H7 (cell line): ENCODE results near the gene FAM227B. TPM values are rescaled to one million over a fixed set of nuclear protein-coding genes. Genes with fewer than 3 reads are reported as not detected.
"Not testable (repeated sequence)": the region's sequence is repeated elsewhere in the genome, so short reads cannot be mapped to it uniquely, and the experiment has no call there.

Experiments
- DNase-seq: peaks from one replicate; pipeline ENCODE4 v3.0.0; 2012
- H3K27me3 ChIP-seq: 2 replicates; pipeline ENCODE4 v1.6.0; 2011; ENCODE audit warnings: mild to moderate bottlenecking, low read length; ENCODE audit not compliant: control insufficient read depth, insufficient read depth
- H3K36me3 ChIP-seq: replicated peaks from 2 replicates; pipeline ENCODE4 v1.5.1; 2011; ENCODE audit warnings: low read length; ENCODE audit not compliant: control insufficient read depth, insufficient read depth
- H3K4me3 ChIP-seq: 2 replicates; pipeline ENCODE4 v1.5.1; 2011; ENCODE audit warnings: low read depth, mild to moderate bottlenecking, control low read depth, low read length, moderate library complexity; ENCODE audit not compliant: insufficient read depth
- total RNA-seq: library from RNA; depleted of rRNA; stranded (reverse); fragments of >200 nt; shearing (Covaris generic); gene quantifications from 2 replicates; pipeline ENCODE4 v1.2.3, GENCODE V29; 2014

Gene FAM227B
- total RNA-seq, 1 experiment from 2014 or later, result 3.2 TPM

DNA sequence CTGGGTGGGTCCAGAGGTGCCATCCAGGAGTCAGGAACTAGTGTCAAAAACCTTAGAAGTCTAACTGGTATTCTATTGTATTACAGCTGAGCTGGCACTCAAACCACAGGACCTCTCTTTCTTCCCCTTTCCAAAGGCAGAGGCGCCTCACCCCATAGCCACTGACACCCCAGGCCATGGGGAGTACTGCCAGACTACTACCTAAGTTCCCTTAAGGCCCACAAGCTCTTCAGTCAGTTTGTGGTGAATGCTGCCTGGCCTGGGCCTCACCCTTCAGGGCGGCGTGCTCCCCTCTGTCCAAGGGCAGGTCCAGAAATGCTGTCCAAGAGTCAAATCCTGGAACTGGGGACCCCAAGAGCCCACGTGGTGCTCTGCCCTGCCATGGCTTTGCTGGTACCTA lies 240.6 kb downstream of the FAM227B start:
- no peak overlapping the region for H3K4me3 ChIP-seq
- no peaks in the 10 kb centered on the region for H3K27me3 ChIP-seq
- no peak for DNase-seq
- no peaks in the 10 kb centered on the region for H3K36me3 ChIP-seq

DNA sequence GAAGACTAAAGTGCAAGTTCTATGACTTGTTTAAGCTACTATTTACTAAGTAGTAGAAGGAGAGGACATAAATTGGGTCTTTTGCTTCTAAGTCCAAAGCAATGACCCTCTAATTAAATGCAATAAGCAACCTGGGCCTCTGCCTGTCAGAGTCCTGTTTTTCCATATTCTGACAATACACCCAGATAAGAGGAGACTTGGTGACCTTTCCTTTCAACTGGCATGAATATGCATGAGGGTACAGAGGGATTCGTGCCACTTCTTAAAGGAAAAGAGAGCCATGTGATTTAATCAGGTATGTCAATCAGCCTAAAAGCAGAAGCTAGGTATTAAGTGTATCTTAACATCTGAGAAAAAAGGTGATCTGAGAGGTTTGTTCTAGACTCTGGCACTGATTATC lies 248.3 kb downstream of the FAM227B start:
- H3K4me3 ChIP-seq, result no peak overlapping the region
- no peaks in the 10 kb centered on the region for H3K36me3 ChIP-seq
- DNase-seq, result peak; percentile 23
- H3K27me3 ChIP-seq, result no peaks in the 10 kb centered on the region

DNA sequence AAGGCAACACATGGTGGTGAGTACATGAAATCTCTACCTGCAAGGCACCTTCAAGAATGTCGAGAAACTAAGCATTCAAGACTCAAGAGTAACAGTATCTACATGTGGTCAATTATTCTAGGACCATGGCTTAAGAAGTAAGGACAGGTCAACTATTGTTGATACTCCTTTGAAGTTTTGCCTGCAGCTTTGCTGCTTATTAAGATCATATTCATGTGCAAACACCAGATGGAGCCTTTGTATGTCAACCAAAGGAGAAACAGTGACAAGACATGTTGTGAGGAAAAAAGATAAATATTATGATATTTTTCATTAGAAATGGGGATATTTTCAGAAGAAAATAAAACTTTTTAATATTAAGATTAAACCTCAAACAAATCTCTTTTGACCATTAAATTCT lies 249.8 kb downstream of the FAM227B start:
- no peak for DNase-seq
- H3K27me3 ChIP-seq, result no peaks in the 10 kb centered on the region
- H3K36me3 ChIP-seq, result no peaks in the 10 kb centered on the region
- no peak overlapping the region for H3K4me3 ChIP-seq

DNA sequence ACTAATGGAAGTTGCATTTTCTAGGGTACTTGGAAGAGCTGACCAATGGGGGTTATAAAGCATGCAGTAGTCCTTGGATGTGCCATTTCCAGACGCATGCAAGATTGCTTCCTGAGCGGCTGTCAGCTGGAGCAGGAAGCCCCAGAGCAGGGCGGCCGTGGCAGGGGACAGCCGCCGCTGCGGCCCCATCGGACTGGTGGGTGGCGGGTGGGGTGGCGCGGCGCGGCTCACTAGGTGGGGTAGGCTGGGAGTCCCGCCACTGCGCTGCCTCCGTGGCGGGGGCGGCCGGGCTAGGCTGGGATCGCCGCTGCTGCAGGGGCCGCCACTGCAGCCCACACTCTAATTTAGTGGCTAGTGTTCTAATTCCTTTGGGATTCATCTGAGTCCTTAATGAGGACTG lies 254.1 kb downstream of the FAM227B start:
- H3K27me3 ChIP-seq, result no peaks in the 10 kb centered on the region
- DNase-seq, result peak; percentile 17

DNA sequence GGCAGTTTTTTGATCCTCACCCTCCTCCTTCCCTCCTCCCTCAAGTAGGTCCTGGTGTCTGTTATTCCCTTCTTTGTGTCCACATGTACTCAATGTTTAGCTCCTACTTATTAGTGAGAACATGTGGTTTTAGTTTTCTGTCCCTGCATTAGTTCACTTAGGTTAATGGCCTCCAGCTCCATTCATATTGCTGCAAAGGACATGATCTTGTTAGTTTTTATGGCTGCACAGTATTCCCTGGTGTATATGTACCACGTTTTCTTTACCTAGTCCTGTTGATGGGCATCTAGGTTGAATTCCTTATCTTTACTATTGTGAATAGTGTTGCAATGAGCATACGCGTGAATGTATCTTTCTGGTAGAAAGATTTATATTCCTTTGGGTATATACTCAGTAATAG lies 259.2 kb downstream of the FAM227B start:
- Histone ChIP-seq H3K27me3 (no peaks in the 10 kb centered on the region), H3K4me3 (no peak overlapping the region), H3K36me3 (no peaks in the 10 kb centered on the region)
- DNase-seq, result no peak

More for the DNA sequence above, 254.1 kb downstream of the FAM227B start:
- H3K4me3 ChIP-seq, result no peak overlapping the region
- no peaks in the 10 kb centered on the region for H3K36me3 ChIP-seq

DNA sequence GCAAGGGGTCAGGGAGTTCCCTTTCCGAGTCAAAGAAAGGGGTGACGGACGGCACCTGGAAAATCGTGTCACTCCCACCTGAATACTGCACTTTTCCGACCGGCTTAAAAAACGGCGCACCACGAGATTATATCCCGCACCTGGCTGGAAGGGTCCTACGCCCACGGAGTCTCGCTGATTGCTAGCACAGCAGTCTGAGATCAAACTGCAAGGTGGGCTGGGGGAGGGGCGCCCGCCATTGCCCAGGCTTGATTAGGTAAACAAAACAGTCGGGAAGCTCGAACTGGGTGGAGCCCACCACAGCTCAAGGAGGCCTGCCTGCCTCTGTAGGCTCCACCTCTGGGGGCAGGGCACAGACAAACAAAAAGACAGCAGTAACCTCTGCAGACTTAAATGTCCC lies 266.2 kb downstream of the FAM227B start:
- H3K4me3 ChIP-seq, DNase-seq: not testable (repeated sequence)

DNA sequence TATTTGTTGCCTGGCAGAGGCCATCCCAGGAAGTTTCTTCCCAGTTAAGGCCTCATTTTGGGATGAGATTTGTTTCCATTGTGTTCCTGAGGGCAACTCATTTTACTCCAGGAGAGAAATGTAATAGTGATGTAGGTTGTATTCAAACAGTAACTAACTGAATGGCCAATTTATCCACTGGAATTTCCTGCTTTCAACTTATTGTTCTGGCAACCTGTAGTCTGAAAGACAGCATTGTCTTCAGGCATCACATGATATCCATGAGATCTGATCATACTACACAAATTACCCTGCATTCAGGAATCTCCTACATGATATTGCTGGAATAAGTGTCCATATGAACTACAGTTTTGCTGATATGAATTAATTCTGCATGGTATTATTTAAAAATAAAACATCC lies 277.1 kb downstream of the FAM227B start:
- Histone ChIP-seq H3K27me3 (no peaks in the 10 kb centered on the region), H3K4me3 (no peak overlapping the region), H3K36me3 (no peaks in the 10 kb centered on the region)
- no peak for DNase-seq

More for the DNA sequence above, 266.2 kb downstream of the FAM227B start:
- not testable (repeated sequence) for H3K27me3 ChIP-seq, H3K36me3 ChIP-seq

DNA sequence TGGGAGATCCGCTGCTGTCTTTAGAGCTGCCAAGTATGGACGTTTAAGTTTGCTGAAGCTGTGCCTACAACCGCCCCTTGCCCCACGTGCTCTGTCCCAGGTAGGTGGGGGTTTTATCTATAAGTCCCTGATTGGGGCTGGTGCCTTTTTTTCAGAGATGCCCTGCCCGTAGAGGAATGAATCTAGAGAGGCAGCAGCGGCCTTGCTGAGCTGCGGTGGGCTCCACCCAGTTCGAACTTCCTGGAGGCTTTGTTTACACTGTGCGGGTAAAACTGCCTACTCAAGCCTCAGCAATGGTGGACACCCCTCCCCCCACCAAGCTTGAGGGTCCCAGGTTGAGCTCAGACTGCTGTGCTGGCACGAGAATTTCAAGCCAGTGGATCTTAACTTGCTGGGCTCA lies 281.0 kb downstream of the FAM227B start:
- no peak for DNase-seq
- no peaks in the 10 kb centered on the region for H3K27me3 ChIP-seq
- H3K4me3 ChIP-seq, result no peak overlapping the region
- no peaks in the 10 kb centered on the region for H3K36me3 ChIP-seq

DNA sequence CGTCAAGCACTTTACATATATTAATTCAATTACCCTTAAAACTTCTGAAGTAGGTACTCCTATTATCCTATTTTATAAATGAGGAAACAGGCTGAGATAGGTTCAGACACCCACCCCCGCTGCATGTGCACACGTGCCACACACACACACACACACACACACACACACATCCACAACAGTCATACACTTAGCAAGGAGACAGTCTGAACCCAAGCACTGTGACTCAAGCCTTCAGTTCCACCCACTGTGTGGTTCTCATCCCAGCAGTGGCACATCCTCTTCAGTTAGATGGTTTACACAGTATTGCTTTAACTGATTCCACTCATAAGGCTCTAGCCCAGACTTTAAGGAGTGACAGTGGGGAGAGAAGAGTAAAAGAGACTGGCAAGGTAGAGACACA lies 288.7 kb downstream of the FAM227B start:
- no peak for DNase-seq
- Histone ChIP-seq H3K4me3 (no peak overlapping the region), H3K36me3 (no peaks in the 10 kb centered on the region), H3K27me3 (no peaks in the 10 kb centered on the region)

DNA sequence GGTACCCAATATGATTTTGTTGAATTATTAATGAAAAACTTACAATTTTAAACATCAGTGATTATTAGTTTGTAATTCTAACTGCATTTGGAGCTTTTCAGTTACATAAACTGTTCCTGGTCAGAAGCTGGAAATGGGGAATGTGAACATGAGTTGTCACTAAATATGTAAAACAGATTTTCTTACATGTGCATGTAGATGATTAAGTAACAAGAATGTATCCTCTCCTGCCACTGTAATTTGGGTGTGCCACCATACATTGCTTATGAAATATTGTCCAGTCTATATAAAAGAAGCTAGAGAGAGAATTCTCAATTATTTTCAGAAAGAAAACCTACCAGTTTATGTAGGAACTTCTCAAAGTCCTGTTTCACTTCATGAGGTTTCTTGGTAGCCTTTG lies 289.2 kb downstream of the FAM227B start:
- H3K36me3 ChIP-seq, result no peaks in the 10 kb centered on the region
- no peak for DNase-seq
- H3K4me3 ChIP-seq, result no peak overlapping the region
- H3K27me3 ChIP-seq, result no peaks in the 10 kb centered on the region

DNA sequence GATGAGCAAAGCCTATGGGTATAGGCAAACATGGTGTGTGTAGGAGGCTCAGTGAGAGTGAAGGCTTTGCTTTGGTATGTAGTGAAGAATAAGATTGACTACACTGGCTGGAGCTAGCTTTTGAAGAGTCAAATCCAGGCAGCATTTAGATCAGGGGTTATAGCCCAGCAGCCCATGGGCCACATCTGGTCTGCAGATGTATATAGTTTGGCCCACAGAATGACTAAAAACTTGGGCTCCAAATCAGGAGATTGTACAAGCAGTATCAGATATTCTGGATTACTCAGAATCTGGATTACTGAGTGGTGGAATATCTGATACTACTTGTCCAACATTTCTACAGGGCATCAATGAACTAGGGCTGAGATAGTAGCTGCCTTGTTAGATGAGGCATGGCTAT lies 290.5 kb downstream of the FAM227B start:
- no peak overlapping the region for H3K4me3 ChIP-seq
- H3K36me3 ChIP-seq, result no peaks in the 10 kb centered on the region
- no peak for DNase-seq
- no peaks in the 10 kb centered on the region for H3K27me3 ChIP-seq

DNA sequence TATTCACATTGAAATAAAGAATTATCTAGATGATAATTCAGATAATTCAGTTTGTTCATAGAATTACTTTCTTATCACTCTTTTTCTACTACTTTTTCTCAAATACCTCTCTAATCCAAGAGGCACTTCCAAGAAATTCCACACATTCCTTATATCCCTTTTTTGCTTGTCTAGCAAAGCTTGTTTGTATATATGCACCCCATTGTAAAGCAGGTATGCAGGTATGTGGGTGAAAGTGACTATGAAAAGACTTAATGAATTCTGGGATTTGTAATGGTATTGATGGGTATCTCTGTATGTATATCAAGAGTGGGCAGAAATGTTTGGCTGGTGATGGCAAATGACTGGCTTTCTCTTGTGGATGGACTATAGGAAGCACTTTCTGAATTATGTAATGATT lies 291.7 kb downstream of the FAM227B start:
- H3K4me3 ChIP-seq, result no peak overlapping the region
- H3K36me3 ChIP-seq, result no peaks in the 10 kb centered on the region
- no peaks in the 10 kb centered on the region for H3K27me3 ChIP-seq
- peak; percentile 39 for DNase-seq

DNA sequence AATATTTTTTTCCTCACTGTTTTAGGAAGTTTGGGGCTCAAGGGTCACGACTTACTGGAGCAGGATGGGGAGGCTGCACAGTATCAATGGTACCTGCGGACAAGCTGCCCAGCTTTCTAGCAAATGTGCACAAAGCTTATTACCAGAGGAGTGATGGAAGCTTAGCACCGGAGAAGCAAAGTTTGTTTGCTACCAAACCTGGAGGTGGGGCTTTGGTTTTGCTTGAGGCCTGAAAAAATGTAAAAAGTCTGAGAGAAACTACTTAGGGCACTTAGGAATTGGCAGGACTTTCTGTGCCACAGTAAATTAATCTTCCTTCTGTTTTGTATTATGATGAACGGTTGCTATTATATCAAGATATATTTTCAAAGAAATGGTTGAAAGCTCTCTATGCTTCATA lies 292.7 kb downstream of the FAM227B start:
- no peaks in the 10 kb centered on the region for H3K27me3 ChIP-seq
- no peak overlapping the region for H3K4me3 ChIP-seq
- DNase-seq, result no peak
- H3K36me3 ChIP-seq, result no peaks in the 10 kb centered on the region

DNA sequence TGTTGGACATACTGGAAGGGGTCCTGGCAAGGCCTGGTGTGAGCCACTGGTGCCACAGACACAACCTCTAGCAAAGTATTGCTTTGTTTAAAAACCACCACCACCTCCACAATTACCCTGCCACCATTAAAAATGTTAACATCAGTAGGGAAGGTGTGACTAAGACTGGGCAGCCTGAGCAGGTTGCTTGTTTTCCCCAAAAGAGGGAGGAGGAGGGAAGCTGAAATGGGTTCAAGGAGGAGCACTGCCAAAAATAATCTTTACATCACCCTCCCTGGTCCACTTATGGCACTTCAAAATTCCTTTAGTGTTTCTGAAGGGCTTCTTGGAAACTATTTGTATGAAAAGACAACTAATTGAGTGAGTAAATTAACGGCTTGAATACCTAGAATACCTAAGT lies 297.4 kb downstream of the FAM227B start:
- Histone ChIP-seq H3K4me3 (no peak overlapping the region), H3K36me3 (no peaks in the 10 kb centered on the region), H3K27me3 (no peaks in the 10 kb centered on the region)
- DNase-seq, result no peak

DNA sequence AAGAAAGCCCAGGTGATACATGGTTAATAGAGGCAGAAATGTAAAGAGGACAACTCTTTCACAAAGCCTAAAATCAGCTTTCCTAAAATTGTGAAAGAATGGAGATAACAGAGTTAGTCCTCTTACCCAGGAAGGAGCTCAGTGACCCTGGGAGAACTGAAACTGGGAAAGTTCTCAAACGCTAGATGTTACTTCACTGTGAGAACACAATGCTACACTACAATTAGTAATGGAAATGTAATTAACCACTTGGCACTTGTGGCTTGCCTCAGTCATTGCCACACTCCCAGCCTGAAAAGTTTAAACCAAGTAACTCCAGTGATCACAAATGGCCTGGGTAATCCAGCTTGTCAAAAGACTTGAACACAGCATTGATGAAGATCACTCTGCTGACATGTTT lies 300.3 kb downstream of the FAM227B start:
- no peak overlapping the region for H3K4me3 ChIP-seq
- H3K27me3 ChIP-seq, result no peaks in the 10 kb centered on the region
- DNase-seq, result no peak
- H3K36me3 ChIP-seq, result no peaks in the 10 kb centered on the region

DNA sequence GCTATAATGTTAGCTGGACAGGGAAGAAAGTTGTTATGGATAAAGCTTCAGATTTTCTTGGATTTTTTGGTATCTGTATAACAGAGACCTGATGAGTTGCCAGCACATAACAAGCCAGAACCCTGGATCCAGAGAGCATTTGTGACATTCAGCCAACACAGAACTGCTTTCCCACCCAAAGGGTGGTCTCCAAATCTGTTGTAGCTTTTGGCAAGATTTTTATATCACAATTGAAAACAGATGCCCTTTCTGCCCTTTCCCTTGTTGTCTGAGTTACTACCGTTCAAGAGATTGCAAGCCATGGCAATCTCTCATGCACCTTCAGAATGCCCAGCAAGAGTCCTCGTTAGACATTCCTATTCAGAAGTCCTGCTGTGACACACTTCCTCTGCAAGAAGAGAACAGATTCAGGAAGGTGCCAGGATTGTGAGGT lies 305.2 kb downstream of the FAM227B start:
- no peaks in the 10 kb centered on the region for H3K27me3 ChIP-seq
- no peak overlapping the region for H3K4me3 ChIP-seq
- peak; percentile 24 for DNase-seq
- no peaks in the 10 kb centered on the region for H3K36me3 ChIP-seq
